Measurements from ENCODE around the gene PSMC1.

- TF ChIP-seq EZH2 (IDR thresholded peaks at IDR 0.05; ENCODE audit: insufficient read depth, poor library complexity, severe bottlenecking) = no peak
- no peak for TF ChIP-seq EZH2phosphoT487 (IDR thresholded peaks at IDR 0.05; ENCODE audit: insufficient read depth, low read depth)
These were observed 44.3 kb downstream of the PSMC1 start for GRCh38 chr14:90300611-90301047.

Data from GM23248 (cell line).